Suprapubic skin (tissue), 4 donors: ENCODE data around the gene SLC2A10.

Experiments used
- CTCF ChIP-seq, 2 donors: fragments of 200-600 bp in 1 of 2; fragments of 450-650 bp in 1 of 2; sonication (generic) in 1 of 2; IDR thresholded peaks; one replicate each; pipeline ENCODE4 v1.5.1; 2016 to 2019; ENCODE audit warnings: antibody characterized with exemption in 2 of 2, mild to moderate bottlenecking in 1 of 2, moderate library complexity in 1 of 2
- POLR2A ChIP-seq, 2 donors: fragments of 450-650 bp; IDR thresholded peaks; one replicate each; pipeline ENCODE4 v1.6.1; 2017; ENCODE audit warnings: antibody characterized with exemption in 2 of 2, mild to moderate bottlenecking in 2 of 2, moderate library complexity in 2 of 2
- POLR2AphosphoS5 ChIP-seq, 3 donors: sonication (generic); formaldehyde crosslinking; IDR thresholded peaks; one replicate each; pipeline ENCODE4 v1.6.1; 2017; ENCODE audit warnings: antibody characterized with exemption in 3 of 3

GRCh38 chr20:46739431-46740213 is 30.2 kb downstream of the SLC2A10 start:
- TF ChIP-seq CTCF (IDR thresholded peaks at IDR 0.05), result no peak
- no peak for TF ChIP-seq POLR2AphosphoS5 (IDR thresholded peaks at IDR 0.05)
- TF ChIP-seq POLR2A (IDR thresholded peaks at IDR 0.05), result no peak
